IPS-18c (cell line): ENCODE measurements around the gene SUN2.

Experiments
- H3K4me3 ChIP-seq: 2 replicates; pipeline ENCODE4 v1.7.0; 2013; ENCODE audit warnings: low read depth, mild to moderate bottlenecking, low read length, moderate library complexity; ENCODE audit not compliant: insufficient read depth
- H3K9me3 ChIP-seq: one replicate; pipeline ENCODE4 v1.6.1; 2013; ENCODE audit warnings: mild to moderate bottlenecking, low read length, moderate library complexity; ENCODE audit not compliant: control insufficient read depth, insufficient read depth

The SUN2 gene

GRCh38 chr22:38730411-38730871, 25.4 kb downstream of the SUN2 start:
- H3K9me3 ChIP-seq, result no peaks in the 10 kb centered on the region
- no peak overlapping the region for H3K4me3 ChIP-seq

- no peaks in the 10 kb centered on the region for H3K9me3 ChIP-seq
- no peak overlapping the region for H3K4me3 ChIP-seq
Observed at GRCh38 chr22:38729946-38730345, 25.9 kb downstream of the SUN2 start.

- Histone ChIP-seq H3K9me3 (no peaks in the 10 kb centered on the region), H3K4me3 (no peak overlapping the region)
Observed at GRCh38 chr22:38728871-38729796, 26.7 kb downstream of the SUN2 start.

- H3K9me3 ChIP-seq, result no peaks in the 10 kb centered on the region
- no peak overlapping the region for H3K4me3 ChIP-seq
Observed at GRCh38 chr22:38727530-38728451, 28.0 kb downstream of the SUN2 start.

GRCh38 chr22:38727123-38727522, 28.7 kb downstream of the SUN2 start:
- no peaks in the 10 kb centered on the region for H3K9me3 ChIP-seq
- H3K4me3 ChIP-seq, result no peak overlapping the region

- Histone ChIP-seq H3K9me3 (no peaks in the 10 kb centered on the region), H3K4me3 (no peak overlapping the region)
Observed at GRCh38 chr22:38725900-38726655, 29.7 kb downstream of the SUN2 start.

- no peak overlapping the region for H3K4me3 ChIP-seq
- H3K9me3 ChIP-seq, result no peaks in the 10 kb centered on the region
Observed at GRCh38 chr22:38724926-38725571, 30.7 kb downstream of the SUN2 start.

GRCh38 chr22:38724176-38724575, 31.6 kb downstream of the SUN2 start:
- Histone ChIP-seq H3K9me3 (no peaks in the 10 kb centered on the region), H3K4me3 (no peak overlapping the region)

GRCh38 chr22:38721551-38721950, 34.2 kb downstream of the SUN2 start:
- Histone ChIP-seq H3K9me3 (no peaks in the 10 kb centered on the region), H3K4me3 (no peak overlapping the region)

- no peaks in the 10 kb centered on the region for H3K9me3 ChIP-seq
- no peak overlapping the region for H3K4me3 ChIP-seq
Observed at GRCh38 chr22:38720350-38720749, 35.4 kb downstream of the SUN2 start.

GRCh38 chr22:38719196-38719595, 36.6 kb downstream of the SUN2 start:
- no peaks in the 10 kb centered on the region for H3K9me3 ChIP-seq
- H3K4me3 ChIP-seq, result no peak overlapping the region

GRCh38 chr22:38718414-38718813, 37.4 kb downstream of the SUN2 start:
- Histone ChIP-seq H3K4me3 (no peak overlapping the region), H3K9me3 (no peaks in the 10 kb centered on the region)

- Histone ChIP-seq H3K9me3 (no peaks in the 10 kb centered on the region), H3K4me3 (no peak overlapping the region)
Observed at GRCh38 chr22:38717244-38717643, 38.6 kb downstream of the SUN2 start.

- H3K4me3 ChIP-seq, result no peak overlapping the region
Observed at GRCh38 chr22:38716826-38717225, 39.0 kb downstream of the SUN2 start.

GRCh38 chr22:38716271-38716670, 39.5 kb downstream of the SUN2 start:
- H3K9me3 ChIP-seq, result no peaks in the 10 kb centered on the region
- no peak overlapping the region for H3K4me3 ChIP-seq

More at GRCh38 chr22:38716826-38717225, 39.0 kb downstream of the SUN2 start:
- H3K9me3 ChIP-seq, result no peaks in the 10 kb centered on the region

GRCh38 chr22:38715852-38716251, 39.9 kb downstream of the SUN2 start:
- no peak overlapping the region for H3K4me3 ChIP-seq
- H3K9me3 ChIP-seq, result no peaks in the 10 kb centered on the region
